LNCAP (cell line): ENCODE measurements around the gene PRADC1.

Experiments
- TF ChIP-seq, protein P1 (sequence below): fragments of 450-650 bp; IDR thresholded peaks from 2 replicates; pipeline ENCODE4 v1.5.1; 2017; ENCODE audit warnings: mild to moderate bottlenecking

The PRADC1 gene

DNA sequence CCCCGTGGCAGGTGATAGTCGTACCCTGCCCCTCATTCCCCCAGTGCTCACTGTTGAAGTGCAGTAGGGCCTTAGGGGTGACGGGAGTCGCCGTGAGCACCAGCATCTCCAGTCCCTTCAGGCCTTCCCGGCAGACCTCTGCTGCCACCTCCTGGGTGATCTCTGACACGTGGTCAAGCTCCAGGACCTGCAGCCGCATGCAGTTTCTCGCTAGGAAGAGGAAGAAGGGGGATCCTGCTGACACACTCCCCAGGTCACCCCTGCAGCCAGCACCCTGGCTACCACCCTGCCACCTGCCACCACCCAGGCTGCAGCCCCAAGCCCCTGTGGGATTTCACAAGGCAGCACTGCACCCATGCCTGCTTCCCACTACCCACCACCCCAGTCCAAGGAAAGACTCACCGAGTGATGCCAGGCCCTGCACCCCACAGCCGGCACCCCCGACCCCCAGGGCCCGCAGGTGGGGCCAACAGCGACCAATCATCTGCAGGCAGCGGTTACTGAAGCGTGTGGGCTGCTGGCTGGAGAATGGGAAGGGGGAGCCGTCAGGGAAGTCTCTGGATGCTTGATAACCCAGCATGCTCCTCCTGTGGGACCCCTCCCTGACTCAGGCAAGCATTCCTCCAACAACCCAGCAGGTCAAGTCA is 27.4 kb upstream of the PRADC1 start:
- TF ChIP-seq, protein P1, sequence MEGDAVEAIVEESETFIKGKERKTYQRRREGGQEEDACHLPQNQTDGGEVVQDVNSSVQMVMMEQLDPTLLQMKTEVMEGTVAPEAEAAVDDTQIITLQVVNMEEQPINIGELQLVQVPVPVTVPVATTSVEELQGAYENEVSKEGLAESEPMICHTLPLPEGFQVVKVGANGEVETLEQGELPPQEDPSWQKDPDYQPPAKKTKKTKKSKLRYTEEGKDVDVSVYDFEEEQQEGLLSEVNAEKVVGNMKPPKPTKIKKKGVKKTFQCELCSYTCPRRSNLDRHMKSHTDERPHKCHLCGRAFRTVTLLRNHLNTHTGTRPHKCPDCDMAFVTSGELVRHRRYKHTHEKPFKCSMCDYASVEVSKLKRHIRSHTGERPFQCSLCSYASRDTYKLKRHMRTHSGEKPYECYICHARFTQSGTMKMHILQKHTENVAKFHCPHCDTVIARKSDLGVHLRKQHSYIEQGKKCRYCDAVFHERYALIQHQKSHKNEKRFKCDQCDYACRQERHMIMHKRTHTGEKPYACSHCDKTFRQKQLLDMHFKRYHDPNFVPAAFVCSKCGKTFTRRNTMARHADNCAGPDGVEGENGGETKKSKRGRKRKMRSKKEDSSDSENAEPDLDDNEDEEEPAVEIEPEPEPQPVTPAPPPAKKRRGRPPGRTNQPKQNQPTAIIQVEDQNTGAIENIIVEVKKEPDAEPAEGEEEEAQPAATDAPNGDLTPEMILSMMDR: no peak

DNA sequence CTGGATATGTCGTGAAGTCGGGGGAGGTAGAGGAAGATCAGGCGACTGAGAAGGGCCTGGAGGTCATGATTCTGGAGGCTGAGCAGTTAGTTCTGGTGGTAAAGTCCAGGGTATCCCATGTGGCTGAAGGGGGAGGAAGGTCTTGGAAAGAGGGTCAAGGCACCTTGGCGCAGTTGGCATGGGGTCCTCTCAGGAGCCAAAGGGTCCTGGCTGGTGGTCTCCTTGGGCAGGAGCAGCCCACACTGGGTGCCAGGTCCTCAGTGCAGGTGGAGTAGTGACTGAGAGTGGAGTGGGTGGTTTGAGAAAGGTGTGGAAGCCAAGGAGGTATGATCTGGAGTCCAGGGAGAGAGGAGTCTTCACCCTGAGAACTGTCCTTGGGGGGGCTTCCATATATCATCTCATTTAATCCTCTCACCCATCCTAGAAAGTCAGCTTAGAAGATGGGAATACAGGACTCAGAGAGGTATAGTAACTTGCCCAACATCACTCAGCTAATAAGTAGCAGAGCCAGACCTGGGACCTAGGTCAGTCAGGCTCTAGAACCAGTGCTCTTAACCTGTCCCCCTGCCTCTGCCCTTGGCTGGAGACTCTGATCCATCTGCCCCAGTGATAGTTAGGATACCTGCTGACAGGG is 26.8 kb upstream of the PRADC1 start:
- TF ChIP-seq, protein P1: no peak

- TF ChIP-seq, protein P1: no peak
Observed at GRCh38 chr2:73259276-73259675, 26.2 kb upstream of the PRADC1 start.

GRCh38 chr2:73258913-73259215 is 25.8 kb upstream of the PRADC1 start:
- TF ChIP-seq, protein P1: no peak

GRCh38 chr2:73258186-73258912 is 25.3 kb upstream of the PRADC1 start:
- TF ChIP-seq, protein P1: no peak

- TF ChIP-seq, protein P1: no peak
Observed at GRCh38 chr2:73257425-73258125, 24.5 kb upstream of the PRADC1 start.

DNA sequence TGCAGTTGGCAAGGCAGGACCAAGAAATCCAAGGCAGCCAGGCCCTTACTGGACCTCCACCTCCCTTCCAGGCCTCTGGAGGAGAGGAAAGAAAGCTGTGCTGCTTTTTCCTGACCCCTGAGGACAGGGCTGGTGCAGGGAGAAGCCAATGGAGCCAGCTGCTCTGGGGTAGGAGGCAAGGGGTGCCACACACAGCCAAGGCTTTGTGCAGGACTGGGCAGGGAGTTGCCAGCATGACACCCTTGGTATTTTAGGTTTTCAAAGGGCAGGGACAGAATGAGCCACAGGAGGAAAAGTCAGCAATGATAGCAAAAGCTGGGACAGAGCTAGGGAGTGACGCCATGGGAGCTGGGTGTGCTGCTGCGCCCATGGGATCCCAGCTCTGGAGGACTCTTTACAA is 24.0 kb upstream of the PRADC1 start:
- TF ChIP-seq, protein P1: no peak
